ENCODE measurements around the gene TOP3B.
"Not testable (repeated sequence)": the region's sequence is repeated elsewhere in the genome, so short reads cannot be mapped to it uniquely, and the experiment has no call there.

TOP3B gene

GRCh38 chr22:21917181-21917958 is 65.2 kb downstream of the TOP3B start:
- H3K4me3 ChIP-seq (ENCODE audit: low read length) = no peak overlapping the region
- no peak for DNase-seq (ENCODE audit: low read depth, low spot score)

- no peak overlapping the region for H3K4me3 ChIP-seq (ENCODE audit: low read length)
- DNase-seq (ENCODE audit: low read depth, low spot score) = no peak
Measured at GRCh38 chr22:21916309-21916918, 66.2 kb downstream of the TOP3B start.

GRCh38 chr22:21915624-21916308 is 66.8 kb downstream of the TOP3B start:
- DNase-seq (ENCODE audit: low read depth, low spot score) = no peak
- no peak overlapping the region for H3K4me3 ChIP-seq (ENCODE audit: low read length)

GRCh38 chr22:21914033-21914642 is 68.4 kb downstream of the TOP3B start:
- not testable (repeated sequence) for DNase-seq (ENCODE audit: low read depth, low spot score); H3K4me3 ChIP-seq (ENCODE audit: low read length)

DNA sequence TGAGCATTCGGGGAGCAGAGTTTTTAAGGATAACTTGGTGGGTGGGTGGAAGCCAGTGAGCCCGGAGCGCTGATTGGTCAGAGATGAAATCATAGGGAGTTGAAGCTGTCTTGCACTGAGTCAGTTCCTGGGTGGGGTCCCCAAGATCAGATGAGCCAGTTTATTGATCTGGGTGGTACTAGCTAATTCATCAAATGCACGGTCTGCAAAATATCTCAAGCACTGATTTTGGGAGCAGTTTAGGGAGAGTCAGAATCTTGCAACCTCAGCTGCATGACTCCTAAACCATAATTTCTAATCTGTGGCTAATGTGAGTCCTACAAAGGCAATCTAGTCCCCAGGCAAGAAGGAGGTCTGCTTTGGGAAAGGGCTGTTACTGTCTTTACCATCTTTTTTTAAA is 72.2 kb downstream of the TOP3B start:
- not testable (repeated sequence) for DNase-seq (ENCODE audit: low read depth, low spot score); H3K4me3 ChIP-seq (ENCODE audit: low read length)

DNA sequence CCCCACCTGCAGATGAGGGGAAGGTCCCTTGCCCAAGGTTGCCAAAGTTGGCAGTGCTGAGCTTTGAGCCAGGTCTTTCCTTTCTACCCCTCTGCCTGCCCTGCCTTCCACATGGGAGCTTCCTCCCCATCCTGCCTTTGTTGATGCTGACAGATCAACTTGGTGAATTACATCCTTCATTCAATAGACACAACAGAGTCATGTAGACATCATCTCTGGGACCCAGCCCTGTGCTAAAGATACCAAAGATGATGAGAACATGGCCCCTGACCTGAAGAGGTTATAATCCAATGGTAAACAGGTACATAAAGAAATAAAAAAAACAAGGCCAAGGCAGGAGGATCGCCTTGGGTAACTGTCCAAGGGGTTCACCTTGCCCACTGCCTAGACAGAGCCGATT is 72.7 kb downstream of the TOP3B start:
- DNase-seq (ENCODE audit: low read depth, low spot score) = no peak
- H3K4me3 ChIP-seq (ENCODE audit: low read length) = no peak overlapping the region

DNA sequence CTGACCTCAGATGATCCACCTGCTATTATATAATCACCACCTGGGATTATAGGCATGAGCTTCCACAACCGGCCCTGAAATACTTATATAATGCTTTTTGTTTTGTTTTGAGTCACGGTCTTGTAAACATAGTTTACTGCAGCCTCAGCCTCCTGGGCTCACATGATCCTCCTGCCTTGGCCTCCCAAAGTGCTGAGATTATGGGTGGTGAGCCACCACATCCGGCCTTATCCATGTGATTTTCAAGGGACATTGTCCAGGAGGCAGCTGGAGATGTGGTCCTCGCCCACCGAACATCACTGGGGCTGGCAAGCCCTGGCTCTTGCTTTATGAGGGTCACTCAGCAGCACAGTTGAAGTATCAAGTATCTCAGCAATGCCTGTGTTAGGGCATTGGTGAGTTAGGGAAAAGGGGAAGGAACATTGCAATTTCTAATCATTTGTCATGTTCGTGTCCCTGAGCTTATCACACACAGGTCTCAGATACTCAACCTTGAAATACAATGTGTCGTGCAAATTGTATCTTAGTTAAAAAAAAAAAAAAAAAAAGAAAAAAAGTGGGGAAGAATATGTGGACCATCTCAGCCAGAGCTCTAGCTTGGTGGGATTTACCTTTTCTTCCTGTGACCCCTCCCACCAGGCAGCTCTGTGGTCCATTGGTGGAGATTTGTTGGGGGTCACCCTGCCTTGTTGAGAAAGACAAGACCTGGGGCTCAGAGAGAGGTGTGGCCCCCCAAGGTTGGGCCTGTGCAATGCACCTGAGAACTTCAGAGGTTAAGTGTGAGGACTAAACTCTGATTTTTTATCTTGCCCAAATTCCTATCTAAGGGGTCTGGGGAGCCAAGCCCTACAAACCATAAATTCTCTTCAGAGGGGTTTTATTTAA is 74.7 kb downstream of the TOP3B start:
- H3K4me3 ChIP-seq (ENCODE audit: low read length) = no peak overlapping the region

More for the DNA sequence above, 74.7 kb downstream of the TOP3B start:
- no peak for DNase-seq (ENCODE audit: low read depth, low spot score)
